ENCODE measurements around the gene COG1. TPM values are rescaled to one million over a fixed set of nuclear protein-coding genes. Genes with fewer than 3 reads are reported as not detected.
"Not testable (repeated sequence)": the region's sequence is repeated elsewhere in the genome, so short reads cannot be mapped to it uniquely, and the experiment has no call there.

COG1 gene
- total RNA-seq = 17.6 TPM

- peak; percentile 95 for DNase-seq
Measured at GRCh38 chr17:73192894-73193701, at the start of gene COG1. Gene COG1, plus strand, starts transcription at chr17:73193055. Its CDS starts 15 bp downstream, at chr17:73193070.

GRCh38 chr17:73144209-73144608 is 48.6 kb upstream of the COG1 start:
- not testable (repeated sequence) for DNase-seq

GRCh38 chr17:73145641-73146040 is 47.2 kb upstream of the COG1 start:
- DNase-seq = no peak

GRCh38 chr17:73147791-73148190 is 45.1 kb upstream of the COG1 start:
- DNase-seq = not testable (repeated sequence)

GRCh38 chr17:73148540-73149334 is 44.1 kb upstream of the COG1 start:
- DNase-seq = no peak

GRCh38 chr17:73150622-73151300 is 42.1 kb upstream of the COG1 start:
- DNase-seq = not testable (repeated sequence)

- DNase-seq = no peak
Measured at GRCh38 chr17:73151916-73152632, 40.8 kb upstream of the COG1 start.

GRCh38 chr17:73155410-73156165 is 37.3 kb upstream of the COG1 start:
- peak; percentile 73 for DNase-seq

GRCh38 chr17:73156166-73156840 is 36.6 kb upstream of the COG1 start:
- DNase-seq = peak; percentile 84

- peak; percentile 7 for DNase-seq
Measured at GRCh38 chr17:73156887-73157520, 35.9 kb upstream of the COG1 start.

- peak; percentile 38 for DNase-seq
Measured at GRCh38 chr17:73157521-73157890, 35.3 kb upstream of the COG1 start.

- no peak for DNase-seq
Measured at GRCh38 chr17:73158133-73158532, 34.7 kb upstream of the COG1 start.

GRCh38 chr17:73160980-73161630 is 31.8 kb upstream of the COG1 start:
- DNase-seq = no peak

- DNase-seq = no peak
Measured at GRCh38 chr17:73163043-73163442, 29.8 kb upstream of the COG1 start.

GRCh38 chr17:73165616-73166404 is 27.0 kb upstream of the COG1 start:
- DNase-seq = no peak

GRCh38 chr17:73166731-73167581 is 25.9 kb upstream of the COG1 start:
- no peak for DNase-seq

- DNase-seq = no peak
Measured at GRCh38 chr17:73168667-73169066, 24.2 kb upstream of the COG1 start.

- DNase-seq = no peak
Measured at GRCh38 chr17:73170324-73170723, 22.5 kb upstream of the COG1 start.

Measured in tongue (tissue), 2 donors.